H9 (cell line): ENCODE measurements around the gene MRC2. TPM values are rescaled to one million over a fixed set of nuclear protein-coding genes. Genes with fewer than 3 reads are reported as not detected.

ENCODE experiments used
- DNase-seq: peaks from one replicate; pipeline ENCODE4 v3.0.0-alpha.2; 2017
- H2AFZ ChIP-seq: one replicate; pipeline ENCODE4 v1.6.1; 2013; ENCODE audit warnings: mild to moderate bottlenecking, low read length, control low read depth, moderate library complexity
- H2AK5ac ChIP-seq: 2 replicates; pipeline ENCODE4 v1.6.1; 2013; ENCODE audit warnings: low read length, control low read depth, mixed read lengths; ENCODE audit not compliant: insufficient read length
- H2BK120ac ChIP-seq: one replicate; pipeline ENCODE4 v1.6.1; 2013; ENCODE audit warnings: low read depth, mild to moderate bottlenecking, low read length, control low read depth, inconsistent platforms; ENCODE audit not compliant: poor library complexity, severe bottlenecking
- H2BK12ac ChIP-seq: 2 replicates; pipeline ENCODE4 v1.6.1; 2013; ENCODE audit warnings: low read length, control low read depth, mixed read lengths, low read depth; ENCODE audit not compliant: insufficient read length
- H2BK15ac ChIP-seq: 2 replicates; pipeline ENCODE4 v1.6.1; 2013; ENCODE audit warnings: low read depth, low read length, control low read depth
- H2BK20ac ChIP-seq: one replicate; pipeline ENCODE4 v1.6.1; 2013; ENCODE audit warnings: low read depth, mild to moderate bottlenecking, low read length, control low read depth, inconsistent platforms; ENCODE audit not compliant: poor library complexity, severe bottlenecking
- H2BK5ac ChIP-seq: 2 replicates; pipeline ENCODE4 v1.6.1; 2013; ENCODE audit warnings: low read length, control low read depth, mixed read lengths; ENCODE audit not compliant: insufficient read length
- H3K14ac ChIP-seq: 2 replicates; pipeline ENCODE4 v1.6.1; 2013; ENCODE audit warnings: low read length, control low read depth; ENCODE audit not compliant: insufficient read depth
- H3K18ac ChIP-seq: 2 replicates; pipeline ENCODE4 v1.6.1; 2013; ENCODE audit warnings: low read depth, mild to moderate bottlenecking, mixed read lengths, low read length, control low read depth; ENCODE audit not compliant: insufficient read length
- H3K23ac ChIP-seq: 2 replicates; pipeline ENCODE4 v1.6.1; 2013; ENCODE audit warnings: low read length, control low read depth, mixed read lengths, low read depth; ENCODE audit not compliant: insufficient read length
- H3K23me2 ChIP-seq: 2 replicates; pipeline ENCODE4 v1.6.1; 2013; ENCODE audit warnings: low read depth, mild to moderate bottlenecking, mixed read lengths, low read length, control low read depth; ENCODE audit not compliant: insufficient read length, poor library complexity, severe bottlenecking
- H3K27ac ChIP-seq: 2 replicates; pipeline ENCODE4 v1.5.1; 2013; ENCODE audit warnings: low read length, control low read depth, mixed read lengths, low read depth; ENCODE audit not compliant: insufficient read length
- H3K27me3 ChIP-seq: 2 replicates; pipeline ENCODE4 v1.6.1; 2013; ENCODE audit warnings: low read length, control low read depth, inconsistent platforms; ENCODE audit not compliant: insufficient read depth
- H3K4ac ChIP-seq: 2 replicates; pipeline ENCODE4 v1.6.1; 2013; ENCODE audit warnings: low read depth, mild to moderate bottlenecking, control low read depth, inconsistent platforms, low read length, moderate library complexity
- H3K4me1 ChIP-seq: 2 replicates; pipeline ENCODE4 v1.6.1; 2013; ENCODE audit warnings: low read length, control low read depth, inconsistent platforms; ENCODE audit not compliant: insufficient read depth
- H3K4me2 ChIP-seq: 2 replicates; pipeline ENCODE4 v1.6.1; 2013; ENCODE audit warnings: low read length, control low read depth, mixed read lengths; ENCODE audit not compliant: insufficient read length, insufficient read depth
- H3K56ac ChIP-seq: 2 replicates; pipeline ENCODE4 v1.6.1; 2013; ENCODE audit warnings: low read depth, mild to moderate bottlenecking, mixed read lengths, low read length, control low read depth; ENCODE audit not compliant: insufficient read length
- H3K79me1 ChIP-seq: 2 replicates; pipeline ENCODE4 v1.6.1; 2013; ENCODE audit warnings: low read depth, mild to moderate bottlenecking, moderate library complexity, low read length, control low read depth, inconsistent platforms; ENCODE audit not compliant: insufficient read depth, poor library complexity, severe bottlenecking
- H3K79me2 ChIP-seq: 2 replicates; pipeline ENCODE4 v1.6.1; 2013; ENCODE audit warnings: low read length, control low read depth, inconsistent platforms; ENCODE audit not compliant: insufficient read depth
- H3K9ac ChIP-seq: 2 replicates; pipeline ENCODE4 v1.6.1; 2013; ENCODE audit warnings: low read length, control low read depth, mixed read lengths; ENCODE audit not compliant: insufficient read length; ENCODE audit errors: extremely low read depth
- H3K9me3 ChIP-seq: one replicate; pipeline ENCODE4 v1.6.1; 2013; ENCODE audit warnings: low read depth, low read length, inconsistent platforms; ENCODE audit not compliant: control insufficient read depth
- H3T11ph ChIP-seq: one replicate; pipeline ENCODE4 v1.6.1; 2013; ENCODE audit warnings: mild to moderate bottlenecking, low read length, control low read depth, inconsistent platforms
- H4K20me1 ChIP-seq: one replicate; pipeline ENCODE4 v1.6.1; 2013; ENCODE audit not compliant: control insufficient read depth, insufficient read length, insufficient read depth
- H4K5ac ChIP-seq: 2 replicates; pipeline ENCODE4 v1.6.1; 2013; ENCODE audit warnings: low read depth, mild to moderate bottlenecking, mixed read lengths, low read length, control low read depth; ENCODE audit not compliant: insufficient read length
- H4K8ac ChIP-seq: replicated peaks from 2 replicates; pipeline ENCODE4 v1.6.1; 2013; ENCODE audit warnings: low read length, control low read depth, mixed read lengths, low read depth; ENCODE audit not compliant: insufficient read length
- H4K91ac ChIP-seq: 2 replicates; pipeline ENCODE4 v1.6.1; 2013; ENCODE audit warnings: low read depth, mild to moderate bottlenecking, moderate library complexity, mixed read lengths, low read length, control low read depth; ENCODE audit not compliant: insufficient read length
- H3K27ac Mint-ChIP-seq, 3 experiments: 2 replicates in 2 of 3; 3 replicates in 1 of 3; pipeline ENCODE4 v1.8.0; 2020 to 2021; ENCODE audit warnings: mixed read lengths in 3 of 3, mild to moderate bottlenecking in 1 of 3, moderate library complexity in 1 of 3
- H3K27me3 Mint-ChIP-seq: 2 replicates; pipeline ENCODE4 v1.8.0; 2021; ENCODE audit warnings: low read depth, mild to moderate bottlenecking, moderate library complexity, mixed read lengths
- H3K36me3 Mint-ChIP-seq, 3 experiments: 2 replicates in 2 of 3; 3 replicates in 1 of 3; pipeline ENCODE4 v1.8.0; 2020 to 2021; ENCODE audit warnings: low read depth in 3 of 3, mixed read lengths in 3 of 3; ENCODE audit not compliant: insufficient read depth in 1 of 3
- H3K4me1 Mint-ChIP-seq, 2 experiments: 2 replicates each; pipeline ENCODE4 v1.8.0; 2020; ENCODE audit warnings: mixed read lengths in 2 of 2
- H3K4me3 Mint-ChIP-seq, 2 experiments: 2 replicates in 1 of 2; 3 replicates in 1 of 2; pipeline ENCODE4 v1.8.0; 2020 to 2021; ENCODE audit warnings: mild to moderate bottlenecking in 2 of 2, mixed read lengths in 2 of 2, moderate library complexity in 1 of 2
- H3K9me3 Mint-ChIP-seq, 2 experiments: 2 replicates in 1 of 2; 3 replicates in 1 of 2; pipeline ENCODE4 v1.8.0; 2020; ENCODE audit warnings: mild to moderate bottlenecking in 2 of 2, mixed read lengths in 2 of 2, moderate library complexity in 1 of 2
- WGBS: extraction: QIAGEN DNeasy Blood & Tissue Kit; methylation state at CpG from one replicate; pipeline ENCODE4 v1.1.7; 2013; ENCODE audit warnings: missing lambda C conversion rate, low lambda C conversion rate, mixed read lengths; ENCODE audit not compliant: insufficient read length; ENCODE audit errors: extremely low coverage; 5-methylcytosine and 5-hydroxymethylcytosine counted together
- total RNA-seq: library from RNA; stranded (reverse); gene quantifications from 2 replicates; pipeline ENCODE4 v1.2.1, GENCODE V29; 2021
- TF ChIP-seq, protein P1 (sequence below): fragments of 200-600 bp; sonication (generic); conservative IDR thresholded peaks from 3 replicates; pipeline ENCODE4 v1.8.0; 2021; ENCODE audit warnings: antibody characterized with exemption, mild to moderate bottlenecking

Gene MRC2
- total RNA-seq, 1 experiment from 2014 or later, result 18.7 TPM

GRCh38 chr17:62725791-62726249, 98.3 kb downstream of the MRC2 start:
- no peaks in the 10 kb centered on the region for H4K20me1 ChIP-seq
- no peak overlapping the region for H2BK5ac ChIP-seq
- H3K14ac ChIP-seq, result no peak overlapping the region
- no peak overlapping the region for H4K91ac ChIP-seq
- H4K8ac ChIP-seq, result no peak overlapping the region
- no peaks in the 10 kb centered on the region for H3K27me3 ChIP-seq
- H3K79me1 ChIP-seq, result no peaks in the 10 kb centered on the region
- no peak overlapping the region for H2BK20ac ChIP-seq
- no peak overlapping the region for H3T11ph ChIP-seq
- no peak overlapping the region for H3K27ac ChIP-seq
- H3K9ac ChIP-seq, result no peak overlapping the region
- Mint-ChIP-seq H3K4me3 (no peak overlapping the region), H3K9me3 (peaks cover 0 to 12% of the 10 kb centered on the region in 2 experiments; a peak in 2 of 5 replicates), H3K4me1 (peaks cover 19 to 21% of the 10 kb centered on the region in 2 experiments), H3K27ac (no peak overlapping the region), H3K27me3 (no peaks in the 10 kb centered on the region; the same call in 1 of the 2 replicates), H3K36me3 (peaks cover 0 to 11% (median 3%) of the 10 kb centered on the region in 3 experiments; a peak in 2 of 7 replicates)
- H3K18ac ChIP-seq, result no peak overlapping the region
- no CpG with 5 or more reads among the region's 5 CpGs for WGBS
- H2BK12ac ChIP-seq, result no peak overlapping the region
- H3K4me2 ChIP-seq, result no peak overlapping the region
- no peak overlapping the region for H3K23ac ChIP-seq
- no peaks in the 10 kb centered on the region for H3K23me2 ChIP-seq
- H2AK5ac ChIP-seq, result no peak overlapping the region
- H3K79me2 ChIP-seq, result no peaks in the 10 kb centered on the region
- no peaks in the 10 kb centered on the region for H3K4me1 ChIP-seq
- no peak overlapping the region for H4K5ac ChIP-seq
- no peak overlapping the region for H2BK120ac ChIP-seq
- H2BK15ac ChIP-seq, result no peak overlapping the region
- H3K4ac ChIP-seq, result no peak overlapping the region
- DNase-seq, result no peak
- H3K9me3 ChIP-seq, result no peaks in the 10 kb centered on the region
- TF ChIP-seq, protein P1, sequence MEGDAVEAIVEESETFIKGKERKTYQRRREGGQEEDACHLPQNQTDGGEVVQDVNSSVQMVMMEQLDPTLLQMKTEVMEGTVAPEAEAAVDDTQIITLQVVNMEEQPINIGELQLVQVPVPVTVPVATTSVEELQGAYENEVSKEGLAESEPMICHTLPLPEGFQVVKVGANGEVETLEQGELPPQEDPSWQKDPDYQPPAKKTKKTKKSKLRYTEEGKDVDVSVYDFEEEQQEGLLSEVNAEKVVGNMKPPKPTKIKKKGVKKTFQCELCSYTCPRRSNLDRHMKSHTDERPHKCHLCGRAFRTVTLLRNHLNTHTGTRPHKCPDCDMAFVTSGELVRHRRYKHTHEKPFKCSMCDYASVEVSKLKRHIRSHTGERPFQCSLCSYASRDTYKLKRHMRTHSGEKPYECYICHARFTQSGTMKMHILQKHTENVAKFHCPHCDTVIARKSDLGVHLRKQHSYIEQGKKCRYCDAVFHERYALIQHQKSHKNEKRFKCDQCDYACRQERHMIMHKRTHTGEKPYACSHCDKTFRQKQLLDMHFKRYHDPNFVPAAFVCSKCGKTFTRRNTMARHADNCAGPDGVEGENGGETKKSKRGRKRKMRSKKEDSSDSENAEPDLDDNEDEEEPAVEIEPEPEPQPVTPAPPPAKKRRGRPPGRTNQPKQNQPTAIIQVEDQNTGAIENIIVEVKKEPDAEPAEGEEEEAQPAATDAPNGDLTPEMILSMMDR, result no peak
- H3K56ac ChIP-seq, result no peak overlapping the region
- H2AFZ ChIP-seq, result no peak overlapping the region
